Umbilical cord (tissue), 2 donors: ENCODE data around the gene USP31. TPM values are rescaled to one million over a fixed set of nuclear protein-coding genes. Genes with fewer than 3 reads are reported as not detected.

Source experiments
- DNase-seq: peaks from one replicate; pipeline ENCODE4 v3.0.0-alpha.2; 2015; ENCODE audit warnings: low spot score
- total RNA-seq: library from RNA; depleted of rRNA; stranded (reverse); fragments of >200 nt; gene quantifications from one replicate; pipeline ENCODE4 v1.2.3, GENCODE V29; 2014; ENCODE audit warnings: low replicate concordance; ENCODE audit not compliant: insufficient read depth

The USP31 gene, protein sequence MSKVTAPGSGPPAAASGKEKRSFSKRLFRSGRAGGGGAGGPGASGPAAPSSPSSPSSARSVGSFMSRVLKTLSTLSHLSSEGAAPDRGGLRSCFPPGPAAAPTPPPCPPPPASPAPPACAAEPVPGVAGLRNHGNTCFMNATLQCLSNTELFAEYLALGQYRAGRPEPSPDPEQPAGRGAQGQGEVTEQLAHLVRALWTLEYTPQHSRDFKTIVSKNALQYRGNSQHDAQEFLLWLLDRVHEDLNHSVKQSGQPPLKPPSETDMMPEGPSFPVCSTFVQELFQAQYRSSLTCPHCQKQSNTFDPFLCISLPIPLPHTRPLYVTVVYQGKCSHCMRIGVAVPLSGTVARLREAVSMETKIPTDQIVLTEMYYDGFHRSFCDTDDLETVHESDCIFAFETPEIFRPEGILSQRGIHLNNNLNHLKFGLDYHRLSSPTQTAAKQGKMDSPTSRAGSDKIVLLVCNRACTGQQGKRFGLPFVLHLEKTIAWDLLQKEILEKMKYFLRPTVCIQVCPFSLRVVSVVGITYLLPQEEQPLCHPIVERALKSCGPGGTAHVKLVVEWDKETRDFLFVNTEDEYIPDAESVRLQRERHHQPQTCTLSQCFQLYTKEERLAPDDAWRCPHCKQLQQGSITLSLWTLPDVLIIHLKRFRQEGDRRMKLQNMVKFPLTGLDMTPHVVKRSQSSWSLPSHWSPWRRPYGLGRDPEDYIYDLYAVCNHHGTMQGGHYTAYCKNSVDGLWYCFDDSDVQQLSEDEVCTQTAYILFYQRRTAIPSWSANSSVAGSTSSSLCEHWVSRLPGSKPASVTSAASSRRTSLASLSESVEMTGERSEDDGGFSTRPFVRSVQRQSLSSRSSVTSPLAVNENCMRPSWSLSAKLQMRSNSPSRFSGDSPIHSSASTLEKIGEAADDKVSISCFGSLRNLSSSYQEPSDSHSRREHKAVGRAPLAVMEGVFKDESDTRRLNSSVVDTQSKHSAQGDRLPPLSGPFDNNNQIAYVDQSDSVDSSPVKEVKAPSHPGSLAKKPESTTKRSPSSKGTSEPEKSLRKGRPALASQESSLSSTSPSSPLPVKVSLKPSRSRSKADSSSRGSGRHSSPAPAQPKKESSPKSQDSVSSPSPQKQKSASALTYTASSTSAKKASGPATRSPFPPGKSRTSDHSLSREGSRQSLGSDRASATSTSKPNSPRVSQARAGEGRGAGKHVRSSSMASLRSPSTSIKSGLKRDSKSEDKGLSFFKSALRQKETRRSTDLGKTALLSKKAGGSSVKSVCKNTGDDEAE (N-terminal part only)
- total RNA-seq, result 6.7 TPM

- DNase-seq, result peak; percentile 98
Observed at GRCh38 chr16:23149267-23149992, at the start of gene USP31. TSS of gene USP31 (minus strand) at chr16:23149452. CDS start at chr16:23149270, 182 bp downstream.

DNA sequence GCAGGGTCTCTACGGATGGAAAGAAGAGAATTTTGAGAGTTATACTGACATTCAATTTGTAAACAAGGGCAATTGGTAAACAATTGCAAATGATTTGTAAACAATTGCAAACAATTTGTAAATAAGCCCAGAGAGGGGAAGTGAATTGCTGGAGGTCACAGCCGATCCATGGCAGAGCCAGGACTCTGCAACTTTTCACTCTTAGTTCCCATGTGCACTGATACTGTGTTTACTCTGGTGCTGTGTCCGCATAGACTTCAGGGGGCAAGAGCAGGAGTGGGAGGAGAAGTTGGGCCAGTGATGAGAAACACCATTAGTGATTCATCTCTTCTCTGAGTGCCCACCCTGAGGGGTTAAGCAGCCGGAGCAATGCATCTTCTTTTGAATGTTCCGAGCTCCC lies 47.3 kb upstream of the USP31 start:
- DNase-seq, result no peak

GRCh38 chr16:23195366-23195978 lies 46.2 kb upstream of the USP31 start:
- no peak for DNase-seq

- DNase-seq, result no peak
Observed at GRCh38 chr16:23194497-23195221, 45.4 kb upstream of the USP31 start.

- DNase-seq, result no peak
Observed at GRCh38 chr16:23188911-23189310, 39.7 kb upstream of the USP31 start.

GRCh38 chr16:23187341-23187740 lies 38.1 kb upstream of the USP31 start:
- no peak for DNase-seq

- no peak for DNase-seq
Observed at GRCh38 chr16:23186171-23186570, 36.9 kb upstream of the USP31 start.

DNA sequence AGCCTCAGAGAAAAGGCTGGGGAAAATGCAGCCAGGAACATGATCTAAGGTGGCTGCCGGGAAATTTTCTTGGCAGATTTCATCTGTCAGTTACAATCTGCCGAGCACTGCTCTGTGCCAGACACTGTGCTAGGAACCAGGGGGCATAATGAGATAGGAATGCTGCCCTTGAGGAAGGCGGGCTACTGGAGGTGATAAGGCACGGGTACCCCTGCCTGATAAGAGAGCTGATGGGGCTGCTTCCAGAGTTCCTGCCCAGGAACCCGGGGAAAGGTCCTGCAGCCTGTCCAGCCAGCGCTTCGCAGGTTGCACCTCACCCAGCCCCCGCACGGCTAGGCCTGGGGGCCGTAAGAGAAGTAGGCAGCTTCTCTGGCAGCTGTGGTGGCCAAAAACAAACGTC lies 36.4 kb upstream of the USP31 start:
- DNase-seq, result no peak

GRCh38 chr16:23183543-23183862 lies 34.3 kb upstream of the USP31 start:
- DNase-seq, result no peak

GRCh38 chr16:23182679-23183542 lies 33.7 kb upstream of the USP31 start, which contains the start of gene SCNN1G:
TSS of gene SCNN1G (plus strand) at chr16:23182745. CDS start at chr16:23186272, 3,527 bp downstream.
- no peak for DNase-seq

GRCh38 chr16:23182206-23182678 lies 33.0 kb upstream of the USP31 start:
- DNase-seq, result peak; percentile 38

GRCh38 chr16:23181506-23181905 lies 32.3 kb upstream of the USP31 start:
- no peak for DNase-seq

GRCh38 chr16:23175651-23176050 lies 26.4 kb upstream of the USP31 start:
- no peak for DNase-seq

DNA sequence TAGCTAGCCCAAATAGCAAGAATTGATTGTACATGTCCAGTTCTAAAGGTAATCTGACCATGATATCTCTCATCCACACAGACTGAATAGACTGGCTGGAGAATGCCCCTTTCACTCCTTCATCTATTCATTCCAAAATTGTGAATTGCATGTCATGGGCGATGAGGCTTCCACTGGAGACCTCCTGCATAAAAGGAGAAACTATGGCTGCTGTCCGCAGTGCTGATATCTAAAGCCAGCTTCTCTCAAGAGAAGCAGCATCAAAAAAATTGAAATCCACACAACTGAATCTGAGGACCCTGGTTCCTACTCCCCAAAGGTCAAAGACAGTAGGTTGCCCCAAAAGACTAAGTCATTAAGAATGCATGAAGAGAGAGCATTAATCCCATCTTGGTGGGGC lies 25.4 kb upstream of the USP31 start:
- DNase-seq, result no peak

- no peak for DNase-seq
Observed at GRCh38 chr16:23172994-23173393, 23.7 kb upstream of the USP31 start.

DNA sequence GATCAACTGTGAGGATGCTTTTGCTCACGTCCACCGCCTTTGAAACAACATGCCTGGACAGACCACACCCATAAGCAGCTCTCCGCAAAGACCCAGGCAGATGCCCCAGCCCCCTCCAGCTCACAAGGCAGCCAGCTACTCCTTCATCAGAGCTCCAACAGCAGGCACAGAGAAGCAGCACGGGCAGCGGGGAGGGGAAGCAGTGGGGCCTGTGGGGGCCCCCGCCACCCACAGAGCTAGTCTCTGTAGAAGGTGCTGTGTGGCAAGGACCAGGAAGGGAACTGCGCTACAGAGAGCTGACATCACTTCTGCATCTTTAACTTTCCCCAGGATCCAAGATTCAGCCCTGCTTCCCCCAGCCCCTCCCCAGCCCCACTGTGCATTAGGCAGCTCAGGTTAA lies 23.3 kb upstream of the USP31 start:
- no peak for DNase-seq

DNA sequence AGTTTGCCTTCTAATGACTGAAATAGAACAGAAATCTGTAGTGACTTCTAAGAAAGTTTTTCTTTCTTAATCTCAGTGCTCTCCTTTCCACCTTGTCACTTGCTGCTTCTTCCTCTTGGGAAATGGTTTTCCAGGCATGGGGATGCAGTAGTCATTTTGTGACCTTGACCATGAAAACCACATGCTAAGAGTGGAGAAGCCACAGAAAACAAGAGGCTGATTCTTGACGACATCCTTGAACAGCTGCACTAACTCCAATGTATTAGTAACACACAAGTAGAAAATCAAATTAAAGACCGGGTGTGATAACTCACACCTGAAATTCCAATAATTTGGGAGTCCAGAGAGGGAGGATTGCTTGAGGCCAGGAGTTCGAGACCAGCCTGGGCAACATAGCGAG lies 15.5 kb upstream of the USP31 start:
- no peak for DNase-seq

- no peak for DNase-seq
Observed at GRCh38 chr16:23163921-23164320, 14.7 kb upstream of the USP31 start.

DNA sequence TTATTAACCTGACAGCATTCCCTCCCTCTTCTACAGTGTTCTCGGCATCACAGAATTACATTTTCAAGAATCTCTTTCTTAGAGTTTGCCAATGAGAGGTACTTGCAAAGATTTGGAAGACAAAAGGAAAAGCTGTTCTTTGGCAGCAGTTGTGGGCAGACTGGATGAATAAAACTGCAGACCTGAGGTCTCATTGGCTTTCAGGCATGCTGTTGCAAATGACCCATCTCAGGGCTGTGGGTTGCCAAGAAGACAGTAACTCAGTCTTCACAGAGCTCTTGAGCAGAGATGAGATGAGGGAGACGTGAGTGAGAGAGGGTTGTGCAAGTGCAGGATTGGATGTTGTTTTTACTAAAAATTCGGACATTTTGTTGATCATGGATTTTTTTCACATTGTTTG lies 11.3 kb upstream of the USP31 start:
- DNase-seq, result no peak
